IgD-negative memory B cell (primary cell): Measurements from ENCODE around the gene ZCCHC7. TPM values are rescaled to one million over a fixed set of nuclear protein-coding genes. Genes with fewer than 3 reads are reported as not detected.
"Not testable (repeated sequence)": the region's sequence is repeated elsewhere in the genome, so short reads cannot be mapped to it uniquely, and the experiment has no call there.

Experiments used
- H3K27ac Mint-ChIP-seq, 3 donors: one replicate each; pipeline ENCODE4 v1.8.0; 2020 to 2022; ENCODE audit warnings: mild to moderate bottlenecking in 3 of 3, mixed read lengths in 3 of 3, moderate library complexity in 1 of 3
- H3K27me3 Mint-ChIP-seq: one replicate; pipeline ENCODE4 v1.8.0; 2021; ENCODE audit warnings: mixed read lengths
- H3K36me3 Mint-ChIP-seq: one replicate; pipeline ENCODE4 v1.8.0; 2020; ENCODE audit warnings: mild to moderate bottlenecking, mixed read lengths
- H3K4me1 Mint-ChIP-seq, 3 donors: one replicate each; pipeline ENCODE4 v1.8.0; 2020 to 2022; ENCODE audit warnings: mixed read lengths in 3 of 3, mild to moderate bottlenecking in 1 of 3
- H3K4me3 Mint-ChIP-seq, 4 donors: one replicate each; pipeline ENCODE4 v1.8.0; 2020 to 2022; ENCODE audit warnings: mild to moderate bottlenecking in 4 of 4, mixed read lengths in 4 of 4, moderate library complexity in 3 of 4
- H3K9me3 Mint-ChIP-seq, 3 donors: one replicate each; pipeline ENCODE4 v1.8.0; 2020 to 2021; ENCODE audit warnings: mixed read lengths in 3 of 3, mild to moderate bottlenecking in 1 of 3
- polyA plus RNA-seq: library from polyadenylated mRNA; unstranded; fragments of 300-500 nt; fragmentation: Illumina TruSeq; gene quantifications from one replicate; pipeline ENCODE4 v1.2.3, GENCODE V29; 2021

The ZCCHC7 gene
- polyA plus RNA-seq, 1 donor from 2014 or later: 76.8 TPM

GRCh38 chr9:37289631-37290030 is 169.3 kb downstream of the ZCCHC7 start:
- Mint-ChIP-seq H3K36me3 (peaks cover 4% of the 10 kb centered on the region), H3K27ac (peak overlapping the region; percentile 88 to 94 (median 93)), H3K4me3 (peak overlapping the region; percentile 64 to 87 (median 79)), H3K27me3 (no peaks in the 10 kb centered on the region), H3K9me3 (no peaks in the 10 kb centered on the region), H3K4me1 (peaks cover 51 to 62% (median 58%) of the 10 kb centered on the region in 3 donors)

- peaks cover 52 to 64% (median 58%) of the 10 kb centered on the region in 3 donors for H3K4me1 Mint-ChIP-seq
- peak overlapping the region; percentile 64 to 87 (median 80) for H3K4me3 Mint-ChIP-seq
- no peaks in the 10 kb centered on the region for H3K27me3 Mint-ChIP-seq
- H3K36me3 Mint-ChIP-seq: peaks cover 4% of the 10 kb centered on the region
- H3K27ac Mint-ChIP-seq: peak overlapping the region; percentile 88 to 94 (median 93)
- no peaks in the 10 kb centered on the region for H3K9me3 Mint-ChIP-seq
Measured at GRCh38 chr9:37290366-37290939, 170.1 kb downstream of the ZCCHC7 start.

GRCh38 chr9:37290940-37291485 is 170.6 kb downstream of the ZCCHC7 start:
- no peaks in the 10 kb centered on the region for H3K9me3 Mint-ChIP-seq
- peaks cover 56 to 65% (median 63%) of the 10 kb centered on the region in 3 donors for H3K4me1 Mint-ChIP-seq
- H3K27ac Mint-ChIP-seq: peak overlapping the region; percentile 61 to 94 (median 88)
- peaks cover 4% of the 10 kb centered on the region for H3K36me3 Mint-ChIP-seq
- H3K27me3 Mint-ChIP-seq: no peaks in the 10 kb centered on the region
- H3K4me3 Mint-ChIP-seq: peak overlapping the region; percentile 54 to 84 (median 80)

- peaks cover 61 to 72% (median 67%) of the 10 kb centered on the region in 3 donors for H3K4me1 Mint-ChIP-seq
Measured at GRCh38 chr9:37291612-37292238, 171.4 kb downstream of the ZCCHC7 start.

GRCh38 chr9:37292896-37293295 is 172.5 kb downstream of the ZCCHC7 start:
- Mint-ChIP-seq H3K4me1 (peaks cover 61 to 70% (median 67%) of the 10 kb centered on the region in 3 donors), H3K36me3 (peaks cover 4% of the 10 kb centered on the region), H3K9me3 (no peaks in the 10 kb centered on the region), H3K27ac (peak overlapping the region; percentile 69 to 94 (median 71)), H3K4me3 (peak overlapping the region in 3 of 4 donors; percentile 27 to 69 (median 50)), H3K27me3 (no peaks in the 10 kb centered on the region)

More at GRCh38 chr9:37291612-37292238, 171.4 kb downstream of the ZCCHC7 start:
- not testable (repeated sequence) for H3K9me3 Mint-ChIP-seq, H3K36me3 Mint-ChIP-seq, H3K27me3 Mint-ChIP-seq
- Mint-ChIP-seq H3K27ac (peak overlapping the region; percentile 61 to 94 (median 88)), H3K4me3 (peak overlapping the region in 3 of 4 donors; percentile 75 to 84 (median 84))

- Mint-ChIP-seq H3K36me3 (peaks cover 2% of the 10 kb centered on the region), H3K27me3 (no peaks in the 10 kb centered on the region), H3K27ac (peak overlapping the region; percentile 63 to 94 (median 71)), H3K9me3 (no peaks in the 10 kb centered on the region), H3K4me3 (peak overlapping the region; percentile 44 to 81 (median 64)), H3K4me1 (peaks cover 64 to 72% (median 70%) of the 10 kb centered on the region in 3 donors)
Measured at GRCh38 chr9:37293664-37294524, 173.5 kb downstream of the ZCCHC7 start.

GRCh38 chr9:37295178-37295577 is 174.8 kb downstream of the ZCCHC7 start:
- H3K27me3 Mint-ChIP-seq: no peaks in the 10 kb centered on the region
- H3K9me3 Mint-ChIP-seq: no peaks in the 10 kb centered on the region
- H3K36me3 Mint-ChIP-seq: peaks cover 3% of the 10 kb centered on the region
- H3K4me3 Mint-ChIP-seq: peak overlapping the region in 3 of 4 donors; percentile 5 to 52 (median 43)
- H3K4me1 Mint-ChIP-seq: peaks cover 64 to 70% (median 67%) of the 10 kb centered on the region in 3 donors
- peak overlapping the region; percentile 46 to 85 (median 57) for H3K27ac Mint-ChIP-seq

- no peaks in the 10 kb centered on the region for H3K27me3 Mint-ChIP-seq
- peaks cover 3% of the 10 kb centered on the region for H3K36me3 Mint-ChIP-seq
- peaks cover 64 to 73% (median 70%) of the 10 kb centered on the region in 3 donors for H3K4me1 Mint-ChIP-seq
- H3K9me3 Mint-ChIP-seq: no peaks in the 10 kb centered on the region
- peak overlapping the region; percentile 46 to 82 (median 57) for H3K27ac Mint-ChIP-seq
- peak overlapping the region in 3 of 4 donors; percentile 5 to 51 (median 43) for H3K4me3 Mint-ChIP-seq
Measured at GRCh38 chr9:37295796-37296195, 175.4 kb downstream of the ZCCHC7 start.

GRCh38 chr9:37297592-37297991 is 177.2 kb downstream of the ZCCHC7 start:
- no peaks in the 10 kb centered on the region for H3K27me3 Mint-ChIP-seq
- peaks cover 68 to 78% (median 76%) of the 10 kb centered on the region in 3 donors for H3K4me1 Mint-ChIP-seq
- peak overlapping the region; percentile 13 to 93 (median 56) for H3K27ac Mint-ChIP-seq
- H3K4me3 Mint-ChIP-seq: peak overlapping the region in 3 of 4 donors; percentile 21 to 75 (median 45)
- H3K9me3 Mint-ChIP-seq: no peaks in the 10 kb centered on the region
- peaks cover 5% of the 10 kb centered on the region for H3K36me3 Mint-ChIP-seq

- H3K36me3 Mint-ChIP-seq: peaks cover 12% of the 10 kb centered on the region
- no peaks in the 10 kb centered on the region for H3K27me3 Mint-ChIP-seq
- no peak overlapping the region for H3K27ac Mint-ChIP-seq
- peak overlapping the region in 2 of 4 donors; percentile 9 to 87 for H3K4me3 Mint-ChIP-seq
- H3K9me3 Mint-ChIP-seq: no peaks in the 10 kb centered on the region
- peaks cover 68 to 76% (median 73%) of the 10 kb centered on the region in 3 donors for H3K4me1 Mint-ChIP-seq
Measured at GRCh38 chr9:37300620-37301019, 180.2 kb downstream of the ZCCHC7 start.

GRCh38 chr9:37301042-37301853 is 180.9 kb downstream of the ZCCHC7 start:
- peak overlapping the region in 3 of 4 donors; percentile 68 to 87 (median 87) for H3K4me3 Mint-ChIP-seq
- peak overlapping the region; percentile 51 to 94 (median 83) for H3K27ac Mint-ChIP-seq
- H3K9me3 Mint-ChIP-seq: no peaks in the 10 kb centered on the region
- H3K4me1 Mint-ChIP-seq: peaks cover 64 to 72% (median 68%) of the 10 kb centered on the region in 3 donors
- no peaks in the 10 kb centered on the region for H3K27me3 Mint-ChIP-seq
- peaks cover 12% of the 10 kb centered on the region for H3K36me3 Mint-ChIP-seq

- Mint-ChIP-seq H3K9me3 (no peaks in the 10 kb centered on the region), H3K4me3 (peak overlapping the region; percentile 67 to 87 (median 78)), H3K4me1 (peaks cover 61 to 68% (median 64%) of the 10 kb centered on the region in 3 donors), H3K27ac (peak overlapping the region; percentile 51 to 94 (median 83)), H3K27me3 (no peaks in the 10 kb centered on the region), H3K36me3 (peaks cover 12% of the 10 kb centered on the region)
Measured at GRCh38 chr9:37301854-37302172, 181.4 kb downstream of the ZCCHC7 start.

GRCh38 chr9:37302277-37302676 is 181.9 kb downstream of the ZCCHC7 start:
- Mint-ChIP-seq H3K4me1 (peaks cover 61 to 68% (median 64%) of the 10 kb centered on the region in 3 donors), H3K9me3 (no peaks in the 10 kb centered on the region), H3K4me3 (peak overlapping the region; percentile 67 to 87 (median 73)), H3K36me3 (peaks cover 17% of the 10 kb centered on the region), H3K27me3 (no peaks in the 10 kb centered on the region), H3K27ac (peak overlapping the region; percentile 51 to 94 (median 83))

GRCh38 chr9:37303272-37303671 is 182.9 kb downstream of the ZCCHC7 start:
- not testable (repeated sequence) for H3K27me3 Mint-ChIP-seq
- H3K27ac Mint-ChIP-seq: peak overlapping the region; percentile 51 to 94 (median 83)

More at GRCh38 chr9:37303272-37303671, 182.9 kb downstream of the ZCCHC7 start:
- Mint-ChIP-seq H3K4me3 (peak overlapping the region; percentile 54 to 87 (median 76)), H3K36me3 (peaks cover 17% of the 10 kb centered on the region), H3K4me1 (peaks cover 52 to 62% (median 55%) of the 10 kb centered on the region in 3 donors)
- H3K9me3 Mint-ChIP-seq: not testable (repeated sequence)
